K562 (cell line): Measurements from ENCODE around the gene OGFR. TPM values are rescaled to one million over a fixed set of nuclear protein-coding genes. Genes with fewer than 3 reads are reported as not detected.

Source experiments
- ARID3A ChIP-seq: IDR thresholded peaks from 2 replicates; pipeline ENCODE4 v1.6.1; 2012; ENCODE audit warnings: low read depth, low read length, improper control_type of control experiment, borderline replicate concordance
- ATF4 ChIP-seq: fragments of 450-650 bp; formaldehyde crosslinking; IDR thresholded peaks from 2 replicates; pipeline ENCODE4 v1.4.0; 2022; ENCODE audit warnings: mild to moderate bottlenecking, moderate library complexity
- CBX3 ChIP-seq, 2 experiments: IDR thresholded peaks; 1 replicate in 1 of 2; 2 replicates in 1 of 2; pipeline ENCODE4 v1.6.1; 2012; ENCODE audit warnings: inconsistent platforms in 2 of 2, low read length in 2 of 2, borderline replicate concordance in 1 of 2, control low read depth in 1 of 2
- DNMT1 ChIP-seq: fragments of 450-650 bp; IDR thresholded peaks from 2 replicates; pipeline ENCODE4 v1.6.1; 2016; ENCODE audit warnings: antibody characterized with exemption, mild to moderate bottlenecking
- ESRRA ChIP-seq: fragments of 450-650 bp; IDR thresholded peaks from 2 replicates; pipeline ENCODE4 v1.6.1; 2014; ENCODE audit warnings: low read depth, mild to moderate bottlenecking, moderate library complexity, borderline replicate concordance
- HDAC1 ChIP-seq, 2 experiments: fragments of 450-650 bp; IDR thresholded peaks; 2 replicates each; pipeline ENCODE4 v1.6.1; 2016 to 2017; ENCODE audit warnings: inconsistent platforms in 1 of 2, mild to moderate bottlenecking in 1 of 2, moderate library complexity in 1 of 2
- HDAC6 ChIP-seq: IDR thresholded peaks from 2 replicates; pipeline ENCODE4 v1.6.1; 2012; ENCODE audit warnings: low read depth, mild to moderate bottlenecking, control low read depth, inconsistent platforms, low read length, moderate library complexity
- MAX ChIP-seq: sonication (generic); formaldehyde crosslinking; IDR thresholded peaks from 2 replicates; pipeline ENCODE4 v1.9.0; 2022; ENCODE audit warnings: mild to moderate bottlenecking, missing genetic modification reagents
- NCOA2 ChIP-seq, 2 experiments: fragments of 450-650 bp; IDR thresholded peaks; 2 replicates each; pipeline ENCODE4 v1.6.1; 2018; ENCODE audit warnings: mild to moderate bottlenecking in 2 of 2, moderate library complexity in 1 of 2; ENCODE audit not compliant: partially characterized antibody in 2 of 2
- POLR2AphosphoS5 ChIP-seq: IDR thresholded peaks from 2 replicates; pipeline ENCODE4 v1.6.1; 2011; ENCODE audit warnings: mild to moderate bottlenecking, low read depth, low read length, moderate library complexity; ENCODE audit not compliant: control insufficient read depth, insufficient read depth
- PRDM10 ChIP-seq: fragments of 450-650 bp; IDR thresholded peaks from 2 replicates; pipeline ENCODE4 v1.6.1; 2018; ENCODE audit not compliant: partially characterized antibody
- RBM14 ChIP-seq: fragments of 200-400 bp; formaldehyde crosslinking; IDR thresholded peaks from 2 replicates; pipeline ENCODE4 v1.6.1; 2018; ENCODE audit warnings: low read depth, mild to moderate bottlenecking, low read length, moderate library complexity, borderline replicate concordance; ENCODE audit not compliant: insufficient read depth
- RHOXF2B ChIP-seq: fragments of 250-450 bp; sonication (Bioruptor Pico); conservative IDR thresholded peaks from 2 replicates; pipeline ENCODE4 v1.5.1; 2021
- SMAD4 ChIP-seq: fragments of 250-450 bp; sonication (Bioruptor Pico); conservative IDR thresholded peaks from 2 replicates; pipeline ENCODE4 v1.8.0; 2021; ENCODE audit warnings: inconsistent platforms, mild to moderate bottlenecking, moderate library complexity
- TBP ChIP-seq: optimal IDR thresholded peaks from 2 replicates; pipeline ENCODE3; 2011; ENCODE audit warnings: low read depth, low read length, improper control_type of control experiment
- TSHZ1 ChIP-seq: fragments of 250-450 bp; sonication (Bioruptor Pico); IDR thresholded peaks from 2 replicates; pipeline ENCODE4 v1.4.0; 2020; ENCODE audit warnings: mild to moderate bottlenecking, moderate library complexity
- ZNF133 ChIP-seq: fragments of 250-450 bp; sonication (Bioruptor Pico); IDR thresholded peaks from 2 replicates; pipeline ENCODE4 v1.4.0; 2020; ENCODE audit warnings: mild to moderate bottlenecking
- ZNF764 ChIP-seq: fragments of 250-450 bp; sonication (Bioruptor Pico); IDR thresholded peaks from 2 replicates; pipeline ENCODE4 v1.4.0; 2020; ENCODE audit warnings: low read depth, mild to moderate bottlenecking, moderate library complexity
- polyA plus RNA-seq, 8 experiments: library from polyadenylated mRNA; depleted of rRNA in 4 of 8; stranded (reverse) in 5 of 8; unstranded in 3 of 8; fragments of >200 nt; fragmentation: Nextera tagmentation in 2 of 8; fragmentation: Illumina TruSeq in 1 of 8; extraction: Ambion mirVana in 2 of 8; extraction: Trizol in 1 of 8; gene quantifications; 2 replicates each; pipeline versions ENCODE4 v1.2.1 to v1.2.3, GENCODE V29; 2011 to 2014; ENCODE audit warnings: inconsistent platforms in 1 of 8, missing spikeins in 1 of 8
- total RNA-seq, 7 experiments: library from RNA; depleted of rRNA in 6 of 7; stranded (reverse); fragments of >200 nt in 6 of 7; fragmentation: Illumina TruSeq in 2 of 7; extraction: Trizol in 2 of 7; gene quantifications; 2 replicates each; pipeline versions ENCODE4 v1.2.1 to v1.2.3, GENCODE V29; 2011 to 2021; ENCODE audit warnings: low replicate concordance in 1 of 7

OGFR gene
- total and polyA plus RNA-seq, 9 of the 15 experiments (the other 6 are each of a cell fraction or from before 2014, with no cell fraction given), result 0.39 to 56.3 (median 17.5) TPM

- TF ChIP-seq TSHZ1 (CRISPR knock-in tag) (peak; percentile 73; the same call in 1 of the 2 replicates), RBM14 (no peak), SMAD4 (CRISPR knock-in tag) (no peak), DNMT1 (no peak), HDAC1 (IDR thresholded peaks at IDR 0.05) (peak in 1 of 2 experiments; percentile 38; a peak in 1 of 4 replicates), ZNF764 (CRISPR knock-in tag) (no peak), POLR2AphosphoS5 (peak; percentile 59; the same call in 1 of the 2 replicates), ARID3A (no peak), TBP (no peak), CBX3 (IDR thresholded peaks at IDR 0.05; ENCODE audit: borderline replicate concordance in 1 of 2, low read length in 2 of 2) (no peak), MAX (CRISPR knock-in tag) (0 out of 2 replicates have a peak, but pooled peaks have one; percentile 43), ZNF133 (no peak), ATF4 (CRISPR knock-in tag) (no peak), ESRRA (peak; percentile 22; the same call in 1 of the 2 replicates), HDAC6 (no peak), NCOA2 (IDR thresholded peaks at IDR 0.05; ENCODE audit: partially characterized antibody in 2 of 2) (no peak), PRDM10 (no peak), RHOXF2B (CRISPR knock-in tag) (no peak)
These were observed 29.9 kb upstream of the OGFR start (continued) for GRCh38 chr20:62774762-62775161.
